Measurements from ENCODE around the gene CLDN20. TPM values are rescaled to one million over a fixed set of nuclear protein-coding genes. Genes with fewer than 3 reads are reported as not detected.

CLDN20 gene
- total RNA-seq, 1 donor from 2014 or later: not detected

DNA sequence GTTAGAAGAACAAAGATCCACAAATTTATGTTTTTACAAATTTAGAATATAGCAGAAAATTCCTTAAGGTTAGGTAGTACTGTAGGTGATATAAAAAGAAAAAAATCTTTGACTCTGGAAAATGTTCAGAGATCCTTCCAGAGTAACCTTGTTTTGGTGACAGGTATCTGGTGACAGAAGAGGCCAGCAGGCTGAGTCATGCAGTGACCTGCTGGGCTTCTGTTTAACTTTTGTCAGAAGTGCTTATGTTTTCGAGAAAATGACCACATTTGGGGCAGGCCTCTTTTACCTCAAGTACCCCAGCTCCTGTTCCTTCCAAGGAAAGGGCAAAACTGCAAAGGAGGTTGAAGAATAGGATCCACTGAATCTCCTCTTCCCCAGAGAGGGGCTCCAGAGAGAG, 10.5 kb upstream of the CLDN20 start:
- Histone ChIP-seq H3K36me3 (ENCODE audit: control insufficient read depth, insufficient read depth, low read length) (peaks cover 9% of the 10 kb centered on the region), H3K4me3 (ENCODE audit: low read depth, low read length) (no peak overlapping the region), H3K27me3 (ENCODE audit: control insufficient read depth, insufficient read depth, low read length) (no peaks in the 10 kb centered on the region)
- FAIRE-seq (no peak), DNase-seq (ENCODE audit: low read depth) (no peak)
- TF ChIP-seq, protein P1, sequence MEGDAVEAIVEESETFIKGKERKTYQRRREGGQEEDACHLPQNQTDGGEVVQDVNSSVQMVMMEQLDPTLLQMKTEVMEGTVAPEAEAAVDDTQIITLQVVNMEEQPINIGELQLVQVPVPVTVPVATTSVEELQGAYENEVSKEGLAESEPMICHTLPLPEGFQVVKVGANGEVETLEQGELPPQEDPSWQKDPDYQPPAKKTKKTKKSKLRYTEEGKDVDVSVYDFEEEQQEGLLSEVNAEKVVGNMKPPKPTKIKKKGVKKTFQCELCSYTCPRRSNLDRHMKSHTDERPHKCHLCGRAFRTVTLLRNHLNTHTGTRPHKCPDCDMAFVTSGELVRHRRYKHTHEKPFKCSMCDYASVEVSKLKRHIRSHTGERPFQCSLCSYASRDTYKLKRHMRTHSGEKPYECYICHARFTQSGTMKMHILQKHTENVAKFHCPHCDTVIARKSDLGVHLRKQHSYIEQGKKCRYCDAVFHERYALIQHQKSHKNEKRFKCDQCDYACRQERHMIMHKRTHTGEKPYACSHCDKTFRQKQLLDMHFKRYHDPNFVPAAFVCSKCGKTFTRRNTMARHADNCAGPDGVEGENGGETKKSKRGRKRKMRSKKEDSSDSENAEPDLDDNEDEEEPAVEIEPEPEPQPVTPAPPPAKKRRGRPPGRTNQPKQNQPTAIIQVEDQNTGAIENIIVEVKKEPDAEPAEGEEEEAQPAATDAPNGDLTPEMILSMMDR (IDR thresholded peaks at IDR 0.05; ENCODE audit: insufficient read depth, low read length, severe bottlenecking): no peak

DNA sequence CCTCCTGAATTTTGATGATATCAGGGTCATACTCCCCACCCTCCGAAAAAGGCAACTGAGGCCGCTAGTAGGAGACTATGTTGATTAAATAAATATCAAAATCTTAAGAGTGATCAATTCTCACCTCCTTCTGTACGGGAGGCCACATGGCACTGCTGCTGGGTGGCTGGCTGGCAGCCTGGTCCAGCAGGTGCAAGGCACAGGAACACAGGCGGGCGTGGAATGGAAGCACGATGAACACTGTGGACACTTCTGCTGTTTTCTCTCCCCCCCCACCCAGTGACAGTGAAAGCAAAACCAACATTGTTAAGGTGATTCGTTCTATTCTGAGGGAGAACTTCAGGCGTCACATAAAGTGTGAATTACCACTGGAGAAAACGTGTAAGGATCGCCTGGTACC, 9.7 kb upstream of the CLDN20 start:
- Histone ChIP-seq H3K36me3 (ENCODE audit: control insufficient read depth, insufficient read depth, low read length) (peaks cover 9% of the 10 kb centered on the region), H3K27me3 (ENCODE audit: control insufficient read depth, insufficient read depth, low read length) (no peaks in the 10 kb centered on the region), H3K4me3 (ENCODE audit: low read depth, low read length) (no peak overlapping the region)
- FAIRE-seq: no peak
- no peak for DNase-seq (ENCODE audit: low read depth)
- TF ChIP-seq, protein P1 (IDR thresholded peaks at IDR 0.05; ENCODE audit: insufficient read depth, low read length, severe bottlenecking): no peak

DNA sequence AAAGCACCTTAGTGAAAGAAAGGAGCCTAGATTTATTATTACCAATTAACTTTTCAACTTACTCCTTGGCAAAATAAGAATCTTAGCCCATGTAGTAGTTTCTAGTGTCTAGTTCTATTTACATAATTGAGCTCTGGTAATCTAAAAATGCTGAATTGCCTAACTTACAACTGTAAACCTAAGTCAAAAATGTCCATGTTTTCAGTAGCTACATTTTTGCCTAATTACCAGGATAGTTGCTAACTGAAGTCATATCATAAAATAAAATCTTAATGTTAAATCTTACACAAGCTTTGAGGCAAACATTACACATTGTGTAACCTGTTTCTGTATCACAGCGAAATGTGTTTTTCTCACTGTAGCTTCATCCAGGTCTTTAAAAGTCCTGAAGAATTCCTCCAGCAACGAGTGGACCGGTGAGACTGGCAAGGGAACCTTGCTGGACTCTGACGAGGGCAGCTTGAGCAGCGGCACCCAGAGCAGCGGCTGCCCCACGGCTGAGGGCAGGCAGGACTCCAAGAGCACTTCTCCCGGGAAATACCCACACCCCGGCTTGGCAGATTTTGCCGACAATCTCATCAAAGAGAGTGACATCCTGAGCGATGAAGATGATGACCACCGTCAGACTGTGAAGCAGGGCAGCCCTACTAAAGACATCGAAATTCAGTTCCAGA, 7.6 kb upstream of the CLDN20 start:
- TF ChIP-seq, protein P1 (IDR thresholded peaks at IDR 0.05; ENCODE audit: insufficient read depth, low read length, severe bottlenecking): no peak
- Histone ChIP-seq H3K27me3 (ENCODE audit: control insufficient read depth, insufficient read depth, low read length) (no peaks in the 10 kb centered on the region), H3K4me3 (ENCODE audit: low read depth, low read length) (no peak overlapping the region), H3K36me3 (ENCODE audit: control insufficient read depth, insufficient read depth, low read length) (peaks cover 12% of the 10 kb centered on the region)
- DNase-seq (ENCODE audit: low read depth): no peak
- no peak for FAIRE-seq

DNA sequence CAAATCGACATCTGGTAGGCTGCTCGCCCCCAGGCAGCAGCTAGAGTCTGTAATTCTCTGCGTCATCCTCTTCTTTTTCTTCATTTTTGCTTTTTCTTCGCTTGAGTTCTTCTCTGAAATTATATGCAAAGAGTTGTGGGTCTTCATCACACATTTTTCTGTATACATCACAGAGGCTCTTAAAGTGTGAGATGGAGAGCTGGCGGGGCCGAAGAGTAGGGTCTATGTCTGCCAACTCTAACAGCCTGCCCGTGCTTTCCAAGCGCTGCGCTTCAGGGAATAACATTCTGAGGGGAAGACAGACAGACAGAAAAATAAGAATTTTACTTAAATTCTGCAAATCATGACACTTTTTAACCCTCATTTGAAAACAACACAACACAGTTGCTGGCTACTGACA, 6.0 kb upstream of the CLDN20 start:
- peaks cover 12% of the 10 kb centered on the region for H3K36me3 ChIP-seq (ENCODE audit: control insufficient read depth, insufficient read depth, low read length)
- no peak overlapping the region for H3K4me3 ChIP-seq (ENCODE audit: low read depth, low read length)
- TF ChIP-seq, protein P1 (IDR thresholded peaks at IDR 0.05; ENCODE audit: insufficient read depth, low read length, severe bottlenecking): no peak
- FAIRE-seq: no peak
- no peak for DNase-seq (ENCODE audit: low read depth)
- no peaks in the 10 kb centered on the region for H3K27me3 ChIP-seq (ENCODE audit: control insufficient read depth, insufficient read depth, low read length)

DNA sequence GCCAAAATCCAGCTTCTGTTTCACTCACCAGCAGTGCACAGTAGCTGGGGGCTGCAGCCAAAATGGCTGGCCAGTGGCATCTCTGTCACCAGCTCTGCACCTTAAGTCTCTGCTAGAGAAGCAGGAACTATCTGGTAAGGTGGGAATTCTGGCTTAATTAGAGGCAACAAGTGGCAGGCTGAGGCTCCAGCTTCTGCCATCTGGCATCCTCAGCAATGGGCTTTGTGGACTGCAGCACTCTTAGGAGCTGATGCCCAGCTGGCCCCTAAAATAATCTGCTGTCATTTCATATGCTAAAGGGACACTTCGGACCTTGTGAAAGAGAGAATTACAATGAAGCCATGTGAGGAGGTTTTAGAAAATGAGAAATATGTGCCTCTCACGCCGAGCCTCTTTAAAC, 4.6 kb upstream of the CLDN20 start:
- Histone ChIP-seq H3K4me3 (ENCODE audit: low read depth, low read length) (no peak overlapping the region), H3K36me3 (ENCODE audit: control insufficient read depth, insufficient read depth, low read length) (peaks cover 14% of the 10 kb centered on the region), H3K27me3 (ENCODE audit: control insufficient read depth, insufficient read depth, low read length) (no peaks in the 10 kb centered on the region)
- DNase-seq (ENCODE audit: low read depth) (no peak), FAIRE-seq (no peak)
- TF ChIP-seq, protein P1 (IDR thresholded peaks at IDR 0.05; ENCODE audit: insufficient read depth, low read length, severe bottlenecking): no peak

DNA sequence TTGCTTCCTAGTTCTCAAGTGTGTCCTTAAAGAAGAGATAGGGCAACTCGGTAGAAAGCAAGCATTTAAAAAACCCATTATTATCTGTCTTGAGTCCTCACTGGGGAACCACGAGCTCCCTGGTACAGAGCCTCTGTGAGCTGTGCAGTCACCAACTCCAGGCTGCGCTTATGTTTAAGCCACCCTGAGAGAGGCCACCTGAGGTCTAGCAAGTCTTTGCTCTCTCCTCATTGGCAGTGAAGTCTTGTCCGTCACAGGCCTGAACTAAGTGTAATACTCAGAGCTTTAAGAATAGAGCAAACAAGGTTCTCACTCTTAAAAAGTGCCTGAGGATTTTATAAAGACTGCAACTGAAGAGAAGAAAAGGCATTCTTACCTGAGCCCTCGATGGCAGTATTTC, 3.9 kb upstream of the CLDN20 start:
- TF ChIP-seq, protein P1 (IDR thresholded peaks at IDR 0.05; ENCODE audit: insufficient read depth, low read length, severe bottlenecking): no peak
- Histone ChIP-seq H3K4me3 (ENCODE audit: low read depth, low read length) (no peak overlapping the region), H3K27me3 (ENCODE audit: control insufficient read depth, insufficient read depth, low read length) (no peaks in the 10 kb centered on the region), H3K36me3 (ENCODE audit: control insufficient read depth, insufficient read depth, low read length) (peaks cover 13% of the 10 kb centered on the region)
- no peak for DNase-seq (ENCODE audit: low read depth)
- FAIRE-seq: no peak
